Neural cell (in vitro differentiated cells): ENCODE results near the gene FHDC1. TPM values are rescaled to one million over a fixed set of nuclear protein-coding genes. Genes with fewer than 3 reads are reported as not detected.

ENCODE experiments used
- H2AFZ ChIP-seq: fragments of 200-600, 300-800 bp; sonication (generic), shearing (Covaris generic); 2 replicates; pipeline ENCODE4 v1.6.0; 2014; ENCODE audit warnings: low read depth, mild to moderate bottlenecking, antibody characterized with exemption, low read length, moderate library complexity
- H3F3A ChIP-seq: fragments of 200-600 bp; shearing (Covaris generic); 2 replicates; pipeline ENCODE4 v1.6.1; 2016; ENCODE audit warnings: mild to moderate bottlenecking, moderate library complexity, mixed read lengths, antibody characterized with exemption, low read length; ENCODE audit not compliant: insufficient read depth, poor library complexity, severe bottlenecking
- H3K27ac ChIP-seq: fragments of 200-600, 300-800 bp; sonication (generic), shearing (Covaris generic); 2 replicates; pipeline ENCODE4 v1.5.1; 2014; ENCODE audit warnings: mild to moderate bottlenecking, low read length, moderate library complexity
- H3K27me3 ChIP-seq: fragments of 300-800, 200-600 bp; sonication (generic), shearing (Covaris generic); 2 replicates; pipeline ENCODE4 v1.6.0; 2014; ENCODE audit warnings: mild to moderate bottlenecking, low read depth, low read length, moderate library complexity; ENCODE audit not compliant: insufficient read depth
- H3K36me3 ChIP-seq: fragments of 300-800, 200-600 bp; sonication (generic), shearing (Covaris generic); 2 replicates; pipeline ENCODE4 v1.5.1; 2014; ENCODE audit warnings: mild to moderate bottlenecking, antibody characterized with exemption, low read length, moderate library complexity; ENCODE audit not compliant: insufficient read depth
- H3K4me2 ChIP-seq: fragments of 300-800, 200-600 bp; sonication (generic), shearing (Covaris generic); 2 replicates; pipeline ENCODE4 v1.6.0; 2014; ENCODE audit warnings: mild to moderate bottlenecking, low read length
- H3K4me3 ChIP-seq: fragments of 300-800, 200-600 bp; sonication (generic), shearing (Covaris generic); 2 replicates; pipeline ENCODE4 v1.5.1; 2014; ENCODE audit warnings: mild to moderate bottlenecking, low read length, moderate library complexity
- H3K79me2 ChIP-seq: fragments of 200-600 bp; shearing (Covaris generic); replicated peaks from 2 replicates; pipeline ENCODE4 v1.6.0; 2014; ENCODE audit warnings: mild to moderate bottlenecking, low read length, moderate library complexity; ENCODE audit not compliant: insufficient read depth
- H3K9ac ChIP-seq: fragments of 300-800, 200-600 bp; sonication (generic), shearing (Covaris generic); 2 replicates; pipeline ENCODE4 v1.6.1; 2016; ENCODE audit warnings: mild to moderate bottlenecking, low read length, mixed read lengths
- H3K9me2 ChIP-seq: fragments of 200-600 bp; shearing (Covaris generic); 2 replicates; pipeline ENCODE4 v1.6.1; 2016; ENCODE audit warnings: mild to moderate bottlenecking, low read length, mixed read lengths; ENCODE audit not compliant: insufficient read depth
- H3K9me3 ChIP-seq: fragments of 200-600, 300-800 bp; sonication (generic), shearing (Covaris generic); 2 replicates; pipeline ENCODE4 v1.6.1; 2016; ENCODE audit warnings: mild to moderate bottlenecking, mixed run types, low read length, moderate library complexity, mixed read lengths
- H4K20me1 ChIP-seq: fragments of 200-600 bp; shearing (Covaris generic); 2 replicates; pipeline ENCODE4 v1.6.1; 2016; ENCODE audit warnings: mild to moderate bottlenecking, mixed run types; ENCODE audit not compliant: insufficient read depth
- EP300 ChIP-seq: fragments of 450-650 bp; conservative IDR thresholded peaks from 2 replicates; pipeline ENCODE4 v1.6.1; 2014; ENCODE audit warnings: antibody characterized with exemption, mild to moderate bottlenecking, moderate library complexity; ENCODE audit not compliant: poor library complexity, severe bottlenecking
- EZH2 ChIP-seq: fragments of 200-600, 300-800 bp; shearing (Covaris generic), sonication (generic); IDR thresholded peaks from 2 replicates; pipeline ENCODE4 v1.6.1; 2014; ENCODE audit warnings: antibody characterized with exemption, low read length, borderline replicate concordance, mild to moderate bottlenecking; ENCODE audit not compliant: insufficient read depth, poor library complexity, severe bottlenecking
- MXI1 ChIP-seq: fragments of 450-650 bp; conservative IDR thresholded peaks from 2 replicates; pipeline ENCODE4 v1.6.1; 2014; ENCODE audit warnings: antibody characterized with exemption, mild to moderate bottlenecking; ENCODE audit not compliant: poor library complexity, severe bottlenecking
- POLR2AphosphoS5 ChIP-seq: IDR thresholded peaks from 2 replicates; pipeline ENCODE4 v1.6.1; 2012
- RAD21 ChIP-seq: fragments of 450-650 bp; conservative IDR thresholded peaks from 2 replicates; pipeline ENCODE4 v1.6.1; 2014; ENCODE audit warnings: antibody characterized with exemption, mild to moderate bottlenecking, moderate library complexity
- SMC3 ChIP-seq: fragments of 450-650 bp; conservative IDR thresholded peaks from 2 replicates; pipeline ENCODE4 v1.6.1; 2014; ENCODE audit warnings: antibody characterized with exemption, mild to moderate bottlenecking, moderate library complexity; ENCODE audit not compliant: poor library complexity
- TAF1 ChIP-seq: IDR thresholded peaks from 2 replicates; pipeline ENCODE4 v1.6.1; 2012; ENCODE audit warnings: low read depth
- polyA plus RNA-seq: library from polyadenylated mRNA; depleted of rRNA; stranded (reverse); fragments of >200 nt; gene quantifications from 2 replicates; pipeline ENCODE4 v1.2.3, GENCODE V29; 2014
- TF ChIP-seq, protein P1 (sequence below): fragments of 450-650 bp; IDR thresholded peaks from 2 replicates; pipeline ENCODE4 v1.5.1; 2014; ENCODE audit warnings: antibody characterized with exemption, mild to moderate bottlenecking, moderate library complexity; ENCODE audit not compliant: poor library complexity, severe bottlenecking
- TF ChIP-seq, protein P2 (sequence below): IDR thresholded peaks from 2 replicates; pipeline ENCODE4 v1.6.1; 2012; ENCODE audit warnings: borderline replicate concordance

The FHDC1 gene
- polyA plus RNA-seq, 1 donor from 2014 or later: 11.4 TPM

DNA sequence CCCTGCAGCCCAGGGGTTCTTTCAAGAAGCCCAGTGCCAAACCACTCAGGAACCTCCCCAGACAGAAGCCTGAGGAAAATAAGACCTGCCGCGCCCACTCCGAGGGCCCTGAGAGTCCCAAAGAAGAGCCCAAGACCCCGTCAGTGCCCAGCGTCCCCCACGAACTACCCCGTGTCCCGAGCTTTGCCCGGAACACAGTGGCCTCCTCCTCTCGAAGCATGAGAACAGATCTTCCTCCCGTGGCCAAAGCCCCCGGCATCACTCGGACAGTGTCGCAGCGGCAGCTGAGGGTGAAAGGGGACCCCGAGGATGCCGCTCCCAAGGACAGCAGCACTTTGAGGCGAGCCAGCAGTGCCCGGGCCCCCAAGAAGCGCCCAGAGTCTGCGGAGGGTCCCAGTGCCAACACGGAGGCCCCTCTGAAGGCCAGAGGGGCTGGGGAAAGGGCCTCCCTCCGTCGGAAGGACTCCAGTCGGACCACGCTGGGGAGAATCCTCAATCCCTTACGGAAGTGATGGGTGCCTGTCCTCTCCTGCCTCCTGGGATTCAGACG is 40.2 kb downstream of the FHDC1 start:
- Histone ChIP-seq H2AFZ (no peak overlapping the region), H3K9ac (no peak overlapping the region), H3K4me2 (no peak overlapping the region), H3K27ac (no peak overlapping the region), H3K36me3 (peaks cover 4% of the 10 kb centered on the region), H3K4me3 (no peak overlapping the region), H3F3A (no peaks in the 10 kb centered on the region), H3K9me3 (no peaks in the 10 kb centered on the region), H4K20me1 (no peaks in the 10 kb centered on the region), H3K9me2 (no peaks in the 10 kb centered on the region), H3K27me3 (no peaks in the 10 kb centered on the region), H3K79me2 (no peaks in the 10 kb centered on the region)
- TF ChIP-seq RAD21 (no peak), POLR2AphosphoS5 (no peak), SMC3 (no peak), MXI1 (no peak)
- TF ChIP-seq, protein P1, sequence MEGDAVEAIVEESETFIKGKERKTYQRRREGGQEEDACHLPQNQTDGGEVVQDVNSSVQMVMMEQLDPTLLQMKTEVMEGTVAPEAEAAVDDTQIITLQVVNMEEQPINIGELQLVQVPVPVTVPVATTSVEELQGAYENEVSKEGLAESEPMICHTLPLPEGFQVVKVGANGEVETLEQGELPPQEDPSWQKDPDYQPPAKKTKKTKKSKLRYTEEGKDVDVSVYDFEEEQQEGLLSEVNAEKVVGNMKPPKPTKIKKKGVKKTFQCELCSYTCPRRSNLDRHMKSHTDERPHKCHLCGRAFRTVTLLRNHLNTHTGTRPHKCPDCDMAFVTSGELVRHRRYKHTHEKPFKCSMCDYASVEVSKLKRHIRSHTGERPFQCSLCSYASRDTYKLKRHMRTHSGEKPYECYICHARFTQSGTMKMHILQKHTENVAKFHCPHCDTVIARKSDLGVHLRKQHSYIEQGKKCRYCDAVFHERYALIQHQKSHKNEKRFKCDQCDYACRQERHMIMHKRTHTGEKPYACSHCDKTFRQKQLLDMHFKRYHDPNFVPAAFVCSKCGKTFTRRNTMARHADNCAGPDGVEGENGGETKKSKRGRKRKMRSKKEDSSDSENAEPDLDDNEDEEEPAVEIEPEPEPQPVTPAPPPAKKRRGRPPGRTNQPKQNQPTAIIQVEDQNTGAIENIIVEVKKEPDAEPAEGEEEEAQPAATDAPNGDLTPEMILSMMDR: no peak

DNA sequence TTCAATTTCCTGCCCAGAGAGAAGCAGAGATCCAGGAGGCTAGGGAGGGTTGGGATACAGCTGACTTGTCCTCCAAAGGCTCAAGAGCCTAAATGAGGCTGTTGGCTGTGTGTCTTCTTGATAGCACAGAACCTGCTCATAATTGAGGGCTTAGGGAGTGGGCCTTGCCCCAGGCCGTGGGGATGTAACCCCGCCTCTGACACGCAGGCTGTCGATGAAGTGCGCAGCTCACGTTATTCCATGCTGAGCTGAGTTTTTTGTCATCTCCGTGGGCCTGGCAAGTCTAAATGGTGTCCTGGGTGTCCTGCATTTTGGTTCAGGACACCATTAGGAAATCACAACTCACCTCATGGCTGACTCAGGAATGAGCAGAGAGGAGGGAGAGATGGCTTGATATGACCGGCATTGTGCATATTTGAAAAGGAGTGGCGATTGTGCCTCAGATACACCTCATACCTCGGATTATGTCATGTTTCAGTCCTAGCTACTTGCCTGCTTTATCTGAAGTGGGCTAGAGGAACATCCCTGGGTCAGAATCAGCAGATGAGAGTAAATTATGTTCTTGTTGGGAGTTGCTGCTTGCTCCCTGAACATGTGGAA is 43.7 kb downstream of the FHDC1 start:
- Histone ChIP-seq H3K4me3 (no peak overlapping the region), H3K27ac (no peak overlapping the region), H3K9ac (no peak overlapping the region), H3K9me2 (no peaks in the 10 kb centered on the region), H4K20me1 (no peaks in the 10 kb centered on the region), H3F3A (no peaks in the 10 kb centered on the region), H3K27me3 (no peaks in the 10 kb centered on the region), H3K9me3 (no peaks in the 10 kb centered on the region), H3K4me2 (no peak overlapping the region), H2AFZ (no peak overlapping the region), H3K36me3 (no peaks in the 10 kb centered on the region), H3K79me2 (no peaks in the 10 kb centered on the region)
- no peak for TF ChIP-seq TAF1

DNA sequence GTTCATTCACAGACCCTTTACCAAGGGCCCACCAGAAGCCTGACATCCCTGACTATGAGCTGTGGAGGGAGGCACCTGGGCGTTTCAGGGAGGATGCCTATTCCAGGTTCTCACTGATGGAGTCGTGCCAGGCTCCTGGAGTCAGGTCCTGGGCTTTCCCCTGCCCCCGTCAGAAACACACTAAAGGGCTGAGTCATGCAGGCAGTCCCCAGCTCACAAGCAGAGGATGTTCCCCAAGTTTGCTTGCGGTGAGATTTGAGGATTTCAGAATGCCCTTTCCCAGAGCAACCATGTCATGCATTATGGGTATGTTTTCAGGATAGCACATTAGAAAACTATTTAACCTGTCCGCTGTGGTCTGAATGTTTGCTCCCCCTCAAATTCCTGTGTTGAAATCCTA is 45.2 kb downstream of the FHDC1 start:
- Histone ChIP-seq H3F3A (no peaks in the 10 kb centered on the region), H2AFZ (no peak overlapping the region), H3K4me2 (no peak overlapping the region), H3K27me3 (no peaks in the 10 kb centered on the region), H4K20me1 (no peaks in the 10 kb centered on the region), H3K79me2 (no peaks in the 10 kb centered on the region), H3K27ac (no peak overlapping the region), H3K9ac (no peak overlapping the region), H3K9me3 (no peaks in the 10 kb centered on the region), H3K9me2 (no peaks in the 10 kb centered on the region), H3K4me3 (no peak overlapping the region), H3K36me3 (no peaks in the 10 kb centered on the region)
- TF ChIP-seq EP300: no peak
- TF ChIP-seq RAD21: no peak
- TF ChIP-seq SMC3: no peak
- no peak for TF ChIP-seq EZH2
- no peak for TF ChIP-seq TAF1
- no peak for TF ChIP-seq POLR2AphosphoS5
- TF ChIP-seq, protein P1: no peak
- TF ChIP-seq MXI1: no peak
- TF ChIP-seq, protein P2, sequence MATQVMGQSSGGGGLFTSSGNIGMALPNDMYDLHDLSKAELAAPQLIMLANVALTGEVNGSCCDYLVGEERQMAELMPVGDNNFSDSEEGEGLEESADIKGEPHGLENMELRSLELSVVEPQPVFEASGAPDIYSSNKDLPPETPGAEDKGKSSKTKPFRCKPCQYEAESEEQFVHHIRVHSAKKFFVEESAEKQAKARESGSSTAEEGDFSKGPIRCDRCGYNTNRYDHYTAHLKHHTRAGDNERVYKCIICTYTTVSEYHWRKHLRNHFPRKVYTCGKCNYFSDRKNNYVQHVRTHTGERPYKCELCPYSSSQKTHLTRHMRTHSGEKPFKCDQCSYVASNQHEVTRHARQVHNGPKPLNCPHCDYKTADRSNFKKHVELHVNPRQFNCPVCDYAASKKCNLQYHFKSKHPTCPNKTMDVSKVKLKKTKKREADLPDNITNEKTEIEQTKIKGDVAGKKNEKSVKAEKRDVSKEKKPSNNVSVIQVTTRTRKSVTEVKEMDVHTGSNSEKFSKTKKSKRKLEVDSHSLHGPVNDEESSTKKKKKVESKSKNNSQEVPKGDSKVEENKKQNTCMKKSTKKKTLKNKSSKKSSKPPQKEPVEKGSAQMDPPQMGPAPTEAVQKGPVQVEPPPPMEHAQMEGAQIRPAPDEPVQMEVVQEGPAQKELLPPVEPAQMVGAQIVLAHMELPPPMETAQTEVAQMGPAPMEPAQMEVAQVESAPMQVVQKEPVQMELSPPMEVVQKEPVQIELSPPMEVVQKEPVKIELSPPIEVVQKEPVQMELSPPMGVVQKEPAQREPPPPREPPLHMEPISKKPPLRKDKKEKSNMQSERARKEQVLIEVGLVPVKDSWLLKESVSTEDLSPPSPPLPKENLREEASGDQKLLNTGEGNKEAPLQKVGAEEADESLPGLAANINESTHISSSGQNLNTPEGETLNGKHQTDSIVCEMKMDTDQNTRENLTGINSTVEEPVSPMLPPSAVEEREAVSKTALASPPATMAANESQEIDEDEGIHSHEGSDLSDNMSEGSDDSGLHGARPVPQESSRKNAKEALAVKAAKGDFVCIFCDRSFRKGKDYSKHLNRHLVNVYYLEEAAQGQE: no peak
